ENCODE data around the gene DNASE2.

Gene DNASE2

DNA sequence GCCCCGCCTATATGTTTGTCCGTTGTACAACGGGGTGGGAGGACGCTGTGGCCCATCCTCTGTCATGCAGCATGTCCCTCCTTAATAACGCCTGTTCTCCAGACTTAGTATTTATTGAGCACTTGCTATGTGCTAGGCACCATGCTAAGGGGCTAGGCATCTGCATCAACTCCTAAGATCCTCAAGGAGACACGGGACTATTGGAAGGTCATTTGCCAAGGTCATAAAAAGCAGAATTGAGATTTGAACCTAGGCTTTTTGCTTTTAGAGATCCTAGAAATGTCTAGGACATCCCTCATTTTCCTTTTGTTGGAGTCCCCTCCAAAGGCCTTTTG is 44.8 kb downstream of the DNASE2 start:
- Histone ChIP-seq H3K36me3 (ENCODE audit: control insufficient read depth, insufficient read depth, low read length) (no peaks in the 10 kb centered on the region), H3K18ac (ENCODE audit: low read length) (no peak overlapping the region), H3K9ac (ENCODE audit: low read length) (no peak overlapping the region), H4K5ac (ENCODE audit: low read length) (no peak overlapping the region), H3K56ac (ENCODE audit: low read length) (no peak overlapping the region), H2BK5ac (ENCODE audit: low read length) (no peak overlapping the region), H3K4me1 (ENCODE audit: control insufficient read depth, low read depth, low read length) (no peaks in the 10 kb centered on the region), H2BK120ac (ENCODE audit: low read depth, low read length) (no peak overlapping the region), H3K23ac (ENCODE audit: low read length) (no peak overlapping the region), H2AK5ac (ENCODE audit: low read length) (no peak overlapping the region), H3K4me2 (ENCODE audit: low read length) (no peak overlapping the region), H4K8ac (ENCODE audit: low read depth, low read length) (no peak overlapping the region), H3K79me2 (ENCODE audit: control insufficient read depth, insufficient read depth, low read length) (no peaks in the 10 kb centered on the region), H3K4ac (ENCODE audit: low read depth, low read length) (no peak overlapping the region), H3K27ac (ENCODE audit: low read depth, low read length) (no peak overlapping the region), H3K79me1 (ENCODE audit: low read length) (no peaks in the 10 kb centered on the region), H2BK15ac (replicated peaks; ENCODE audit: low read depth) (no peak overlapping the region), H3K27me3 (ENCODE audit: insufficient read depth, low read length, poor library complexity) (no peaks in the 10 kb centered on the region), H3K4me3 (ENCODE audit: low read length) (no peak overlapping the region)
- no CpG with 5 or more reads among the region's 6 CpGs for WGBS (ENCODE audit: extremely low coverage, insufficient coverage, low lambda C conversion rate)
- DNase-seq: no peak

DNA sequence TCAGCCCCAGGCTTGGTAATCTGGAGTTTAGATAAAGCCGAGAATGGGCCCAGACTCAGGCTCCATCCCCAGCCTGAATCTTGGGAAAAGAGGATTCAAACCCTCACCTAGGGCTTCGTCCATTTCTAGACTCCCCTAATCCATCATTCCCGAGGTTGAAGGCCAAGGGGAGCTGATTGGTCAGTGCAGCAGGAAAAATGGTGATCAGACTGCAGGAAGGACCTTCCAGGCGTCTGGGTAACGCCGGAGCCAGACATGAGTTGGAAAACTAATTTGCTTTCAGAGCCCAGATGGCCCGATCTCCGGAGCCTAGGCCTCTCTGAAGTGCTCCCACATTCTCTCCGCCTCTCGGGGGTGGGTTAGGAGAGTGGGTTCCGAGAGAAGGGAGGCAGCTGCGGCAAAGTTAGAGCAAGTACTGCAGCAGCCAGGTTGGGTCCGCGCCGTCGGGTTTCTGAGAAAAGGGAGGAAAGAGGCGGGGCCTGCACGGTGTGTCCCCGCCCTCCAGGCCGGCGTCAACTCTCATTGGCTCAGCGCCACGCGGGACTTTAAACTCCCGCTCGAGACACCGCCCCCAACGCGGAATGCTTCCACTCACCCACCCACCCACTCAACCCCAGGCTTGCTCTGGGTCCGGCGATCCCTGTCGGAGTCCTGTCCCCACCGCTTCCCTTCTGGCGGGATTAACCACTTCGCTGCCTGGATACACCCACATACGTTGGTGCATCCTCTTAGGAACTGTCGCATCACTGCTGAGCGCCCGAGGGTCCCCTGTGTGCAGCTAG is 46.1 kb downstream of the DNASE2 start:
- peak; percentile 52 for DNase-seq
- Histone ChIP-seq H3K4me2 (ENCODE audit: low read length) (no peak overlapping the region), H2AK5ac (ENCODE audit: low read length) (no peak overlapping the region), H3K36me3 (ENCODE audit: control insufficient read depth, insufficient read depth, low read length) (no peaks in the 10 kb centered on the region), H3K79me1 (ENCODE audit: low read length) (no peaks in the 10 kb centered on the region), H4K5ac (ENCODE audit: low read length) (no peak overlapping the region), H3K4me1 (ENCODE audit: control insufficient read depth, low read depth, low read length) (no peaks in the 10 kb centered on the region), H3K27ac (ENCODE audit: low read depth, low read length) (no peak overlapping the region), H2BK120ac (ENCODE audit: low read depth, low read length) (no peak overlapping the region), H3K56ac (ENCODE audit: low read length) (no peak overlapping the region), H3K79me2 (ENCODE audit: control insufficient read depth, insufficient read depth, low read length) (no peaks in the 10 kb centered on the region), H3K23ac (ENCODE audit: low read length) (no peak overlapping the region), H2BK5ac (ENCODE audit: low read length) (no peak overlapping the region), H3K4me3 (ENCODE audit: low read length) (no peak overlapping the region), H4K8ac (ENCODE audit: low read depth, low read length) (no peak overlapping the region), H3K4ac (ENCODE audit: low read depth, low read length) (no peak overlapping the region), H3K9ac (ENCODE audit: low read length) (no peak overlapping the region), H3K18ac (ENCODE audit: low read length) (no peak overlapping the region), H3K27me3 (ENCODE audit: insufficient read depth, low read length, poor library complexity) (no peaks in the 10 kb centered on the region), H2BK15ac (replicated peaks; ENCODE audit: low read depth) (no peak overlapping the region)
- WGBS (ENCODE audit: extremely low coverage, insufficient coverage, low lambda C conversion rate): no CpG with 5 or more reads among the region's 39 CpGs

DNA sequence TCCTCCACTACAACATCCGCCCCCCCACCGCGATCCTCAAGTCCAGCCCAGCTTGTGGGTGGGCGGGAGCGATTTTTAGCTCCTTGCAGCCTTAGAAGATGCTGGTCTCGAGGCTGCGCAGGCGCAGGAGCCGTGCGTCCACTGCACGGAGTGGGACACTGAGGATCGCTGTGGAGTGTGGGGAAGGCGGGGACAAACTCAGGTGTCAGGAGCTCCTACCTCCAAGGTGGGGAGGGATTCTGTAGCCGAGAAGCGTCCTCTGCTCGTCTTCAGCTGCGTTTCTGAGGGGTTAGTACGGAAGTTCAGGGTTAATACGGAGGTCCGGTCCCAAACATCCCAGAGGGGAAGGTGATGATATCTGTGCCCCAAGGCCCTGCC is 46.7 kb downstream of the DNASE2 start, which contains the start of gene RTBDN:
TSS of gene RTBDN (minus strand) at position 14 of the 378 bp plus-strand sequence. CDS start 4,600 bp downstream, outside the sequence.
- Histone ChIP-seq H3K56ac (ENCODE audit: low read length) (peak within 1 kb of the TSS; percentile 88), H2BK15ac (replicated peaks; ENCODE audit: low read depth) (no peak within 1 kb of the TSS), H3K18ac (ENCODE audit: low read length) (peak within 1 kb of the TSS; percentile 54), H4K8ac (ENCODE audit: low read depth, low read length) (no peak within 1 kb of the TSS), H3K27ac (ENCODE audit: low read depth, low read length) (no peak within 1 kb of the TSS), H3K4me2 (ENCODE audit: low read length) (peak within 1 kb of the TSS; percentile 58), H2BK5ac (ENCODE audit: low read length) (no peak within 1 kb of the TSS), H2AK5ac (ENCODE audit: low read length) (no peak within 1 kb of the TSS), H3K79me2 (ENCODE audit: control insufficient read depth, insufficient read depth, low read length) (no peaks in the 10 kb centered on the region), H3K23ac (ENCODE audit: low read length) (no peak within 1 kb of the TSS), H3K9ac (ENCODE audit: low read length) (peak within 1 kb of the TSS; percentile 70), H3K36me3 (ENCODE audit: control insufficient read depth, insufficient read depth, low read length) (no peaks in the 10 kb centered on the region), H2BK120ac (ENCODE audit: low read depth, low read length) (no peak within 1 kb of the TSS), H3K79me1 (ENCODE audit: low read length) (no peaks in the 10 kb centered on the region), H3K4me3 (ENCODE audit: low read length) (peak within 1 kb of the TSS; percentile 49), H4K5ac (ENCODE audit: low read length) (no peak within 1 kb of the TSS), H3K4ac (ENCODE audit: low read depth, low read length) (no peak within 1 kb of the TSS), H3K27me3 (ENCODE audit: insufficient read depth, low read length, poor library complexity) (no peaks in the 10 kb centered on the region), H3K4me1 (ENCODE audit: control insufficient read depth, low read depth, low read length) (no peaks in the 10 kb centered on the region)
- no CpG with 5 or more reads among the region's 20 CpGs for WGBS (ENCODE audit: extremely low coverage, insufficient coverage, low lambda C conversion rate)
- peak; percentile 56 for DNase-seq

DNA sequence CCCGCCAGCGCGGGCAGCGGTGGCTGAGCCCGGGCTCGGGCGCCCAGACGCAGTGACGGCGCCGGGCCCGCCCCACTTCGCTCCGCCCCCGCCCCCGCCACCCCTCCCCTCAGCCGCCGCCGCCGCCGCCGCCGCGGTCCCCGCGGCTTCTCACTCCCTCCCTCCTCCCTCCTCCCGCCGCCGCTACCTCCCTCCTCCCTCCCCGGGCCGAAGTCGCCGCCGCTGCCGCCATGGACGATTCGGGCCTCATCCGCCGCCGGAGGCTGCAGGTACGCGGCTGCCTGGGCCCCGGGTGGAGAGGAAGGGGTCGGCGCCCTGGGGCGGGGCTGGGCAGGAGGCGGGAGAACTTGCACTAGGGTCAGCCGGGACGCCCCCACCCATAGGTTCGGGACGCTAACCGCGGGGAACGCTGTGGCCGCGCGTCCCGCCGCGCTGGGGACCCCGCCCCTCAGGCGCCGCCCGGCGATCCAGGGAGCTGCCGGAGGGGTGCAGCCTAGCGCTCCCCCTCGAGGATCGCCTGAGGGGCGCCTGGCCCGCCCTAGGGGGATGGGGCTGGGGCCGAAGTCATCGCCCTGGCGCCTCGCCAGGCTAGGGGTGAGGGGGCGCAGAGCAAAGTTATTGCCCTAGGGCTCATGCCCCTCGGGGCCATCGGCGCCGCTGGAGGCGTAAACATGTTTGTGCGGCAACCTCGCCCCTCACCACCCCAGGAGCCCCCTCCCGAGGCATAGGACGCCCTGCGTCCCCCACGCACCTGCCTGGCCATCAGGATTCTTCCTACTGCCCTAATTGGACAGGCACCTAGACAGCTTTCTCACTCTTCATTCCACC is 47.3 kb downstream of the DNASE2 start:
- H3K36me3 ChIP-seq (ENCODE audit: control insufficient read depth, insufficient read depth, low read length): no peaks in the 10 kb centered on the region
- H3K4me1 ChIP-seq (ENCODE audit: control insufficient read depth, low read depth, low read length): no peaks in the 10 kb centered on the region
- H4K8ac ChIP-seq (ENCODE audit: low read depth, low read length): no peak overlapping the region
- H3K79me1 ChIP-seq (ENCODE audit: low read length): no peaks in the 10 kb centered on the region
- no peak overlapping the region for H2BK120ac ChIP-seq (ENCODE audit: low read depth, low read length)
- H2BK5ac ChIP-seq (ENCODE audit: low read length): no peak overlapping the region
- H3K4ac ChIP-seq (ENCODE audit: low read depth, low read length): no peak overlapping the region
- H3K23ac ChIP-seq (ENCODE audit: low read length): no peak overlapping the region
- no peak overlapping the region for H2BK15ac ChIP-seq (replicated peaks; ENCODE audit: low read depth)
- H3K79me2 ChIP-seq (ENCODE audit: control insufficient read depth, insufficient read depth, low read length): no peaks in the 10 kb centered on the region
- peak overlapping the region; percentile 58 for H3K4me2 ChIP-seq (ENCODE audit: low read length)
- peak overlapping the region; percentile 70 for H3K9ac ChIP-seq (ENCODE audit: low read length)
- H3K27me3 ChIP-seq (ENCODE audit: insufficient read depth, low read length, poor library complexity): no peaks in the 10 kb centered on the region
- no peak overlapping the region for H3K27ac ChIP-seq (ENCODE audit: low read depth, low read length)
- peak overlapping the region; percentile 49 for H3K4me3 ChIP-seq (ENCODE audit: low read length)
- DNase-seq: peak; percentile 62
- H2AK5ac ChIP-seq (ENCODE audit: low read length): no peak overlapping the region
- H3K18ac ChIP-seq (ENCODE audit: low read length): peak overlapping the region; percentile 54
- no peak overlapping the region for H4K5ac ChIP-seq (ENCODE audit: low read length)
- H3K56ac ChIP-seq (ENCODE audit: low read length): peak overlapping the region; percentile 88
- WGBS (ENCODE audit: extremely low coverage, insufficient coverage, low lambda C conversion rate): no CpG with 5 or more reads among the region's 87 CpGs

DNA sequence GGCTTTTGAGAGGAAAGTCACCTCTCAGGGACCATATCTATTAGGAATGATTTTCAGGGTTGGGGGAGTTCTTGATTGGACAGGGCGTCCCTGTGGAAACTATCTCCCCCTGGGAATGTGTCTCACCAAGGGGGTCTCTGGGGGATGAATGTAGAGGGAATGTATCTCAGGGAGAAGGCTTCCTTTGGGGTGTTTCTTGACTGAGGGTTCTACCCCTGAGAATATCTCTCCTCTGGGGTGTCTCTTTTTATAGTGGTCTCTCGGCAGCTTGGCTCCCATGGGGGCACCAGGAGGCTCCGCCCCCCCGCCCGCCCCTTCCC is 47.9 kb downstream of the DNASE2 start:
- Histone ChIP-seq H3K4me2 (ENCODE audit: low read length) (no peak overlapping the region), H3K79me2 (ENCODE audit: control insufficient read depth, insufficient read depth, low read length) (no peaks in the 10 kb centered on the region), H3K79me1 (ENCODE audit: low read length) (no peaks in the 10 kb centered on the region), H3K4me1 (ENCODE audit: control insufficient read depth, low read depth, low read length) (no peaks in the 10 kb centered on the region), H3K56ac (ENCODE audit: low read length) (no peak overlapping the region), H3K9ac (ENCODE audit: low read length) (no peak overlapping the region), H2AK5ac (ENCODE audit: low read length) (no peak overlapping the region), H3K18ac (ENCODE audit: low read length) (no peak overlapping the region), H3K4ac (ENCODE audit: low read depth, low read length) (no peak overlapping the region), H3K27ac (ENCODE audit: low read depth, low read length) (no peak overlapping the region), H2BK15ac (replicated peaks; ENCODE audit: low read depth) (no peak overlapping the region), H3K4me3 (ENCODE audit: low read length) (no peak overlapping the region), H2BK5ac (ENCODE audit: low read length) (no peak overlapping the region), H3K23ac (ENCODE audit: low read length) (no peak overlapping the region), H3K27me3 (ENCODE audit: insufficient read depth, low read length, poor library complexity) (no peaks in the 10 kb centered on the region), H2BK120ac (ENCODE audit: low read depth, low read length) (no peak overlapping the region), H3K36me3 (ENCODE audit: control insufficient read depth, insufficient read depth, low read length) (no peaks in the 10 kb centered on the region), H4K8ac (ENCODE audit: low read depth, low read length) (no peak overlapping the region), H4K5ac (ENCODE audit: low read length) (no peak overlapping the region)
- DNase-seq: no peak
- WGBS (ENCODE audit: extremely low coverage, insufficient coverage, low lambda C conversion rate): no CpG with 5 or more reads among the region's 5 CpGs
